Duodenal mucosa (tissue), 2 donors: Measurements from ENCODE around the gene RNPS1.
A peak's percentile ranks its signal among the peaks of the same experiment; 100 is the strongest.
"Not testable (repeated sequence)": the region's sequence is repeated elsewhere in the genome, so short reads cannot be mapped to it uniquely, and the experiment has no call there.

Experiments
- H3K27ac ChIP-seq: one replicate; pipeline ENCODE4 v1.7.0; 2013; ENCODE audit warnings: low read depth, low read length
- H3K27me3 ChIP-seq, 2 donors: one replicate each; pipeline ENCODE4 v1.7.0; 2013; ENCODE audit warnings: low read length in 2 of 2, control low read depth in 1 of 2; ENCODE audit not compliant: insufficient read depth in 2 of 2, control insufficient read depth in 1 of 2
- H3K36me3 ChIP-seq, 2 donors: one replicate each; pipeline ENCODE4 v1.7.0; 2013; ENCODE audit warnings: low read length in 2 of 2, control low read depth in 1 of 2; ENCODE audit not compliant: insufficient read depth in 2 of 2, control insufficient read depth in 1 of 2
- H3K4me1 ChIP-seq, 2 donors: one replicate each; pipeline ENCODE4 v1.7.0; 2013; ENCODE audit warnings: low read length in 2 of 2, control low read depth in 1 of 2; ENCODE audit not compliant: insufficient read depth in 2 of 2, control insufficient read depth in 1 of 2
- H3K4me3 ChIP-seq, 2 donors: one replicate each; pipeline ENCODE4 v1.7.0; 2013; ENCODE audit warnings: low read length in 2 of 2, low read depth in 1 of 2
- H3K9ac ChIP-seq, 2 donors: one replicate each; pipeline ENCODE4 v1.7.0; 2013; ENCODE audit warnings: low read length in 2 of 2, low read depth in 1 of 2
- H3K9me3 ChIP-seq, 2 donors: one replicate each; pipeline ENCODE4 v1.7.0; 2013; ENCODE audit warnings: low read length in 2 of 2, control low read depth in 1 of 2; ENCODE audit not compliant: control insufficient read depth in 1 of 2

The RNPS1 gene

DNA sequence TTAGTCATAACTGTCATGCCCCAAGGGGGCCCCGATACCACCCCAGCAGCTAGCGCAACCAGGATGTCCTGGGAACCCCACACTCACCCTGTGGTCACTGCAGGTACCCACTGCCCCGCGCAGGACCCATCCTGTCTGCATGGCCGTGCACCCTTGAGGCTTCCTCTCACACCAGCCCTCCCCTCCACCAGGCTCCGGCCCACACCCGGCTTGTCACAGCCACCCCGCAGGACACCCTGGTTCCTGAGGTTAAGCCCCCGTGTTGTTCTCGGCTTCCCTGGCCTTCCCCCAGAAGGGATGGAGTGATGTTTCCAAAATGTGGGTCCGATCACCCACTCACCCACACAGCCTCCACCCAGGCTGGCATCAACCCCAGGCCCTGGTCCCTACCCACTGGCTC lies 24.1 kb downstream of the RNPS1 start:
- Histone ChIP-seq H3K9me3 (no peaks in the 10 kb centered on the region), H3K27ac (no peak overlapping the region), H3K9ac (no peak overlapping the region), H3K4me1 (no peaks in the 10 kb centered on the region), H3K36me3 (peaks cover 30 to 49% of the 10 kb centered on the region in 2 donors), H3K27me3 (no peaks in the 10 kb centered on the region), H3K4me3 (no peak overlapping the region)

DNA sequence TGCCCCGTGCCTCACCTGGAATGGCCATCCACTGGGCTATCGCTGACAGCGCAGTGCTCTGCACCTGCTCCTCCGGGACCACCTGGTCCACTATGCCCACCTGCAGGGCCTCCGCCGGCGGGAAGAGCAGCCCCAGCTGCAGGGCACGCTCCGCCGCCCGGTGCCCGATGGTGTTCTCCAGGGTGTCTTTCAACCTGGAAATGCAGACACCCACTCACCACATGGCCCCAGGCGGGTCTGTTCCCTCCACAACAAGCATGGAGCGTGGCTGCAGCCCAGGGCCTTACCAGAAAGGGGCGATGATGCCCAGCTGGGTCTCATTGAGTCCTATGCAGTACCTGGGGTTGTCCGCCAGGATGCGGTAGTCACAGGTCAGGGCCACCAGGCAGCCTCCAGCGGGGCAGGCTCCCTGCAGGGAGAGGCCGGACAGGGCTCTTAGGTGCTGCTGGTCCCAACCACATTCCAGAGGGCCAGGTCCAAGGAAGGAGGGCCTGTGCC lies 24.8 kb downstream of the RNPS1 start:
- Histone ChIP-seq H3K4me1 (peaks cover 0 to under 1% of the 10 kb centered on the region in 2 donors), H3K36me3 (peaks cover 30 to 49% of the 10 kb centered on the region in 2 donors), H3K27ac (no peak overlapping the region), H3K9ac (no peak overlapping the region), H3K4me3 (no peak overlapping the region), H3K27me3 (peaks cover 3 to 5% of the 10 kb centered on the region in 2 donors), H3K9me3 (no peaks in the 10 kb centered on the region)

DNA sequence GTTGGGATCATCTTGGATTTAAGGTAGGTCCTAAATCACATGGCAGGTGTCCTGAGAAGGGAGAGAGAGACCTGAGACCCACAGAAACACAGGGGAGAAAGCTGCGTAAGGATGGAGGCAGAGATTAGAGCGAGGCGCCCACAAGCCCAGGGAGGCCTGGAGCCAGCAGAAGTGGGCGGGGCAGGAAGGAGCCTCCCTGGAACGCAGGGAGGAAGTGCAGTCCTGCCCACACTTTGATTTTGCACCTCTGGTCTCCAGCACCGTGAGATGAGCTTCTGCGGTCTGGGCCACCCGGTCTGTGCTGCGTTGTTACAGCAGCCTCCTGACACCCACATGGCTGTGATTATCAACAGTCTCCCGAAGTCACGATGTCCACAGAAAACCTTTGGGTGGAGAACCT lies 25.3 kb downstream of the RNPS1 start:
- H3K27ac ChIP-seq = no peak overlapping the region
- peaks cover 30 to 49% of the 10 kb centered on the region in 2 donors for H3K36me3 ChIP-seq
- H3K9me3 ChIP-seq = no peaks in the 10 kb centered on the region
- peaks cover 7 to 10% of the 10 kb centered on the region in 2 donors for H3K27me3 ChIP-seq
- peaks cover 0 to 6% of the 10 kb centered on the region in 2 donors for H3K4me1 ChIP-seq
- H3K9ac ChIP-seq = no peak overlapping the region
- H3K4me3 ChIP-seq = no peak overlapping the region

DNA sequence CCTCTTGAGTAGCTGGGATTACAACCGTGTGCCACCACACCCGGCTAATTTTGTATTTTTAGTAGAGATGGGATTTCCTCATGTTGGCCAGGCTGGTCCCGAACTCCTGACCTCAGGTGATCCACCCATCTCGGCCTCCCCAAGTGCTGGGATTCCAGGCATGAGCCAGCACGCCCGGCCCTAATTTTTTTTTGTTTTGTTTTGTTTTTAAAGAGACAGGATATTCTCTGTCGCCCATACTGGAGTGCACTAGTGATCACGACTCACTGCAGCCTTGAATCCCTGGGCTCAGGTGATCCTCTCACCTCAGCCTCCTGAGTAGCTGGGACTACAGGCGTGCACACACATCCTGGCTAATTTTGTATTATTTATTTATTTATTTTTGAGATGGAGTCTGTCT lies 27.6 kb downstream of the RNPS1 start:
- peaks cover 18 to 37% of the 10 kb centered on the region in 2 donors for H3K36me3 ChIP-seq
- not testable (repeated sequence) for H3K9me3 ChIP-seq, H3K4me3 ChIP-seq, H3K9ac ChIP-seq, H3K27ac ChIP-seq
- H3K27me3 ChIP-seq = peaks cover 12 to 16% of the 10 kb centered on the region in 2 donors
- H3K4me1 ChIP-seq = peaks cover 0 to 17% of the 10 kb centered on the region in 2 donors

DNA sequence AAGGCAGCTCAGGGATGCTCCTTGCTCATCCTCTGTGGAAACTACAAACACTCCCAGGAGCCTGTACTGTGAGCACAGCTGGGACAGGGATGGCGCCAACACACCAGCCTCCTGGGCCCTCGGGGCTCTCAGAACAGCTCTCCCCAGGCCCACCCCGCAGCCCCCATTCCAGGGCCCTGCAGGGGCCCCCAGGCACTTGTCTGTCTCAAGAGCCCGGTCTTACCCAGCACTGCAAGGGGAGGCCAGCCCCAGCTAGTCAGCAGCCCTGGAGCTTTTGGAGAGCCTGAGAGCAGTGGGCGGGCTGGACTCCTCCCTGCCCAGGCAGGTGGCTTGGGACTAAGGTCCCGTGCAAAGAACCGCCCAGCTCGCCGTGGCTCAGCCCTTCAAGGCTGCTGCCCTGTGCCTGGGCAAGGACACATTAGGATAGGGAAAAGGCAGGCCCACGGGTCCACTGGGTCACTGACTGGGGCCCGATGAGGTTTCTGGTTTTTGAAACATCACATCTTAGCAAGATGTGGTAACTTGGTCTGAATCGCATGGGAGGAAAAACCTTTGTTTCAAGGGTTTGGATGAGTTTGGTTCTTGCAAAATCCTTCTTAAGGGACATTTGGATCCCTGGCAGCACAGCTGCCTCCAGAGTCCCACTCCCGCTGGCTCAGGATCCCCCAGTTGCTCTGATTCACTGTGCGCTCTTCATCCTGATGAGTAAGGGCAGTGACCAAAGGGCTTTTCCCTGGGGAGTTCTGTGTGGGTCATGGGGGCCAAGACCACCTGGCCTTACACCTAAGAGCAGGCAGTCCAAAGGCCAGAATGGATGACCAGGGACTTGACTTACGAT lies 28.9 kb downstream of the RNPS1 start:
- Histone ChIP-seq H3K9ac (no peak overlapping the region), H3K27me3 (peaks cover 16% of the 10 kb centered on the region in 2 donors), H3K4me3 (no peak overlapping the region), H3K27ac (no peak overlapping the region), H3K36me3 (peaks cover 19 to 36% of the 10 kb centered on the region in 2 donors), H3K4me1 (peaks cover 0 to 17% of the 10 kb centered on the region in 2 donors), H3K9me3 (no peaks in the 10 kb centered on the region)

DNA sequence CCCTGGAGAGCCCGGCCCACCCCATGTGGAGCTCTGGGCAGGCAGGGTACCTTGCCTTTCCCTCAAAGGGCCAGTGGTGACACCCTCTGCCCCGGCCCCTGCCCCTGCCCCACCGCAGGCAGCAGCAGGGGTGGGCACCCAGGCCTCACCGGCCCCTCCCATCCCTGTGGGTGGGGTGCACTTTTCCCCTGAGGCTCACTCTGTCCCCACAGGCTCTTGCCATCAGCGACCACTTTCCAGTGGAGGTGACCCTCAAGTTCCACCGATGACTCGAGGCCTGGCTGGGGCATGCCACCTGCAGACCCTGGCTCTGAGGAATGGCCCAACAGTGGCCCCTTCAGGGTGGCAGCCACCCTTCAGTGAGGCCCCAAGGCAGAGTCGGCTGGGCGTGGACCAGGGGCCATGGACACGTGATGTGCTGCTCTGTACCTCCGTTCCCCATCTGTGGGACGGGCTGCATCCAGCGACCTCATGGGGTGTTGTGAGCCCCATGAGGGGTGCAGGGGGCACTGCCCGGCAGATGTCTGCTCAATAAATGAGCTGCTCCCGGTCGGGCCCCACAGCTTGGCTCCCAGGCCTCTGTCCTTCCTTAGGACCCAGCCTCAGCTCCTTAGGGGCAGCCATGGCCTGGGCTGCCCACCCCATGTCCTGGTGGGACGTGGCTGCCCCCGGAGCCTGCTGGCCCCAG lies 29.6 kb downstream of the RNPS1 start:
- no peaks in the 10 kb centered on the region for H3K9me3 ChIP-seq
- no peak overlapping the region for H3K27ac ChIP-seq
- peaks cover 16% of the 10 kb centered on the region in 2 donors for H3K27me3 ChIP-seq
- H3K9ac ChIP-seq = no peak overlapping the region
- H3K36me3 ChIP-seq = peaks cover 16 to 36% of the 10 kb centered on the region in 2 donors
- H3K4me1 ChIP-seq = peaks cover 0 to 17% of the 10 kb centered on the region in 2 donors
- no peak overlapping the region for H3K4me3 ChIP-seq

DNA sequence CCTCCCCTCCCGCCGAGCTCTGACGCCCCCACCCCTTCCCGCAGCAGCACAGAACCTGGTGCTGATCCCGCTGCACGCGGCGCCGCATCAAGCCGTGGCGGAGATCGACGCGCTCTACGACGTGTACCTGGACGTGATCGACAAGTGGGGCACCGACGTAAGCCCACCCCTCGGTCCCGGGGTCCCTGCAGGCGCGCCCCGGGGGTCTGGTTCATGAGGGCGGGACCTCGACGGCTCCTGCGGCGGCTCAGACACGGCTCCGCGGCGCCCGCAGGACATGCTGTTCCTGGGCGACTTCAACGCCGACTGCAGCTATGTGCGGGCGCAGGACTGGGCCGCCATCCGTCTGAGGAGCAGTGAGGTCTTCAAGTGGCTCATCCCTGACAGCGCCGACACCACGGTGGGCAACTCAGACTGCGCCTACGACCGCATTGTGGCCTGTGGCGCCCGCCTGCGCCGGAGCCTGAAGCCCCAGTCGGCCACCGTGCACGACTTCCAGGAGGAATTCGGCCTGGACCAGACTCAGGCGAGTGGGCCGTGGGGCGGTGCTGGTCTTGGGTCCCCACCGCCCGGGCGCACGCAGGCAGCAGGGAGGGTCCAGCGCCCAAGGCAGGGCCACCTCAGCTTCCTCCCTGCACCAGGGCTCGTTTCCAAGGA lies 30.3 kb downstream of the RNPS1 start:
- Histone ChIP-seq H3K4me1 (peaks cover 0 to 17% of the 10 kb centered on the region in 2 donors), H3K36me3 (peaks cover 10 to 36% of the 10 kb centered on the region in 2 donors), H3K9ac (no peak overlapping the region), H3K9me3 (no peaks in the 10 kb centered on the region), H3K4me3 (no peak overlapping the region), H3K27ac (no peak overlapping the region), H3K27me3 (peaks cover 16% of the 10 kb centered on the region in 2 donors)

DNA sequence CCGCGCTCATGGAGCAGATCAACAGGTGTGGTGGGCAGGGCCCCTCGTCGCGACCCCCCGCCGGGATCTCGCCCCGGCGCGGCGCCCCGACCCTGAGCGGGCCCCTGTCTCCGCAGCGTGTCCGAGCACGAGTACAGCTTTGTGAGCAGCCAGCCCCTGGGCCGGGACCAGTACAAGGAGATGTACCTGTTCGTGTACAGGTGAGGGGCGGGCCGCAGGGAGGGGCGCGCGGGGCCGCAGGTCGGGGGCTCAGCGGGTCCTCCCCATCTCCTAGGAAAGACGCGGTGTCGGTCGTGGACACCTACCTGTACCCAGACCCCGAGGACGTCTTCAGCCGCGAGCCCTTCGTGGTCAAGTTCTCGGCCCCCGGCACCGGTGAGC lies 30.8 kb downstream of the RNPS1 start:
- Histone ChIP-seq H3K9ac (no peak overlapping the region), H3K36me3 (peaks cover 7 to 36% of the 10 kb centered on the region in 2 donors), H3K27me3 (peaks cover 16% of the 10 kb centered on the region in 2 donors), H3K4me1 (peaks cover 0 to 17% of the 10 kb centered on the region in 2 donors), H3K4me3 (no peak overlapping the region), H3K27ac (no peak overlapping the region), H3K9me3 (no peaks in the 10 kb centered on the region)

DNA sequence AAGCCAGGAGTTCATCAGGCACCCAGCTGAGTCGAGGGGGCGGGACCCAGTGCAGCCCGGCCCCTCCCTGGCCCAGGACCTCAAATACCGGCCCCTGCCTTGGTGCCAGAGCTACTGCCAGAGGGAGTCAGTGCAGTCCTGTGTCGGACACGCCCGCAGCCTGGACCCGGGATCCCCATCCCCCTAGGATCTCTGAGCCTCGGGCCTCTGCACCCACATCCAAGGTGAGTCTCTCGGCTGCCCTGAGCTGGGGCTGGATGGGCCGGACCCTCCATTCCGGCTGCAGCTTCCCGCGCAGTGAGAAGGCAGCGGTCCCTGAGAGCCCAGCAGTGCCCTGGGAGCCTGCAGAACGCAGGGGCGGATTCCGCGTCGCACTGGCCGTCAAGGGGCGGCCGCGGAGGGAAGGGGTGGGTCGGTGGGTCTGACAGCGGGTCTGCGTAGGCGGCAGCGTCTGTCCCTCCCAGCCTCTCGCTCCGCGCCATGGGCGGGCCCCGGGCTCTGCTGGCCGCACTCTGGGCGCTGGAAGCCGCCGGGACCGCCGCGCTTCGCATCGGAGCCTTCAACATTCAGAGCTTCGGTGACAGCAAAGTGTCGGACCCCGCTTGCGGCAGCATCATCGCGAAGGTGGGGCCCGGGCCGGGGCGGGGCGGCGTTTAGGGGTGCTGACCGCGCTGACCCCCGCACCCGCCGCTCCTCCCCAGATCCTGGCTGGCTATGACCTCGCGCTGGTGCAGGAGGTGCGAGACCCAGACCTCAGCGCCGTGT lies 31.4 kb downstream of the RNPS1 start, which contains the start of gene DNASE1L2:
DNASE1L2 (plus strand) TSS at position 108 of the 765 bp plus-strand sequence; CDS start at position 481, 373 bp downstream.
- Histone ChIP-seq H3K4me3 (peak within 1 kb of the TSS in 1 of 2 donors; percentile 32), H3K27ac (no peak within 1 kb of the TSS), H3K27me3 (peaks cover 16% of the 10 kb centered on the region in 2 donors), H3K36me3 (peaks cover 11 to 40% of the 10 kb centered on the region in 2 donors), H3K9ac (no peak within 1 kb of the TSS), H3K4me1 (peaks cover 0 to 17% of the 10 kb centered on the region in 2 donors), H3K9me3 (no peaks in the 10 kb centered on the region)
